Stomach (tissue), 9 donors: ENCODE results near the gene CDC45. TPM values are rescaled to one million over a fixed set of nuclear protein-coding genes. Genes with fewer than 3 reads are reported as not detected.

Source experiments
- DNase-seq, 2 donors: peaks; one replicate each; pipeline versions ENCODE4 v3.0.0 to v3.0.0-alpha.2; 2013 to 2019
- H3K27ac ChIP-seq, 5 donors: fragments of 200-600 bp in 4 of 5; sonication (generic) in 4 of 5; one replicate each; pipeline ENCODE4 v1.5.1; 2013 to 2019; ENCODE audit warnings: mild to moderate bottlenecking in 1 of 5, moderate library complexity in 1 of 5
- H3K27me3 ChIP-seq, 3 donors: fragments of 200-600 bp; sonication (generic); one replicate each; pipeline ENCODE4 v1.5.1; 2017 to 2019; ENCODE audit warnings: mixed run types in 1 of 3
- H3K36me3 ChIP-seq, 4 donors: fragments of 200-600 bp; sonication (generic); 1 replicate in 3 of 4; 2 replicates in 1 of 4; pipeline ENCODE4 v1.5.1; 2016 to 2019
- H3K4me1 ChIP-seq, 4 donors: fragments of 200-600 bp; sonication (generic); one replicate each; pipeline ENCODE4 v1.5.1; 2016 to 2019
- H3K4me3 ChIP-seq, 4 donors: fragments of 200-600 bp; sonication (generic) in 3 of 4; one replicate each; pipeline ENCODE4 v1.5.1; 2016 to 2019; ENCODE audit warnings: mild to moderate bottlenecking in 1 of 4
- H3K9me3 ChIP-seq, 4 donors: fragments of 200-600 bp; sonication (generic); one replicate each; pipeline ENCODE4 v1.5.1; 2016 to 2019
- EP300 ChIP-seq: sonication (generic); formaldehyde crosslinking; IDR thresholded peaks from one replicate; pipeline ENCODE4 v1.6.1; 2017; ENCODE audit warnings: antibody characterized with exemption
- POLR2A ChIP-seq, 4 donors: fragments of 450-650 bp; IDR thresholded peaks; one replicate each; pipeline ENCODE4 v1.6.1; 2016; ENCODE audit warnings: antibody characterized with exemption in 4 of 4, control low read depth in 2 of 4, mild to moderate bottlenecking in 1 of 4, moderate library complexity in 1 of 4
- POLR2AphosphoS5 ChIP-seq, 3 donors: sonication (generic); formaldehyde crosslinking; IDR thresholded peaks; one replicate each; pipeline ENCODE4 v1.6.1; 2016; ENCODE audit warnings: antibody characterized with exemption in 3 of 3
- WGBS, 5 donors: extraction: QIAGEN DNeasy Blood & Tissue Kit in 3 of 5; methylation state at CpG; one replicate each; pipeline versions ENCODE4 v1.1.5 to v1.1.7; 2013 to 2018; 5-methylcytosine and 5-hydroxymethylcytosine counted together
- intact Hi-C: fragments of 100-400 bp; cut with DNase I; formaldehyde crosslinking; loops from one replicate; pipeline ENCODE4 v1.15.1; 2023; ENCODE audit warnings: low total_unique reads
- polyA plus RNA-seq, 3 donors: library from polyadenylated mRNA; stranded (reverse); fragments of 200-250 nt; gene quantifications; one replicate each; pipeline ENCODE4 v1.2.3, GENCODE V29; 2013
- total RNA-seq, 5 donors: library from RNA; depleted of rRNA; stranded (reverse); fragments of >200 nt; gene quantifications; one replicate each; pipeline versions ENCODE4 v1.1.0 to v1.2.3, GENCODE V29; 2014 to 2016
- TF ChIP-seq, protein P1 (sequence below), 7 experiments: fragments of 450-650 bp in 4 of 7; fragments of 200-600 bp in 3 of 7; sonication (generic) in 3 of 7; IDR thresholded peaks; one replicate each; pipeline ENCODE4 v1.5.1; 2016 to 2019; ENCODE audit warnings: antibody characterized with exemption in 7 of 7, control low read depth in 2 of 7, mild to moderate bottlenecking in 1 of 7
- donor health status: healthy with polysubstance abuse.
- donor health status: Bipolar disorder and iron deficiency.
- donor health status: healthy.

The CDC45 gene
- total and polyA plus RNA-seq, 8 donors: 1.2 to 44.2 (median 5.4) TPM; not detected in 1

DNA sequence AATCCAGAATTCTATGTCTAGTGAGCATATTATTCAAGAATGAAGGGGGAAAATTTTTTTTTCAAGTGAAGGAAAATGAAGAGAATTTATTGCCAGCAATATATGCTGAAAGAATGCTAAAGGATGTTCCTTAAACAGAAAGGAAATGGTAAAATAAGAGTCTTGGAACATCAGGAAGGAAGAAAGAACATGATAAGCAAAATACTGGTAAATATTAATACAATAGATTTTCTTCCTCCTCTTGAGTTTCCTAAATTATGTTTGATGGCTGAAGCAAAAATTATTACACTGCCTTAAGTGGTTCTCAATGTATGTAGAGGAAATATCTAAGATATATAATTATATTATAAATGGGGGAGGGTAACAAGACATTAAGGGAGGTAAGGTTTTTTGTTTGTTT lies 54.1 kb downstream of the CDC45 start:
- intact Hi-C loops: no loop called here
- Histone ChIP-seq H3K27me3 (peaks cover 0 to 30% (median 0%) of the 10 kb centered on the region in 3 donors), H3K4me1 (no peaks in the 10 kb centered on the region), H3K36me3 (no peaks in the 10 kb centered on the region), H3K27ac (no peak overlapping the region), H3K9me3 (no peaks in the 10 kb centered on the region), H3K4me3 (no peak overlapping the region)
- TF ChIP-seq EP300 (no peak), POLR2AphosphoS5 (IDR thresholded peaks at IDR 0.05) (no peak)
- no peak for DNase-seq

DNA sequence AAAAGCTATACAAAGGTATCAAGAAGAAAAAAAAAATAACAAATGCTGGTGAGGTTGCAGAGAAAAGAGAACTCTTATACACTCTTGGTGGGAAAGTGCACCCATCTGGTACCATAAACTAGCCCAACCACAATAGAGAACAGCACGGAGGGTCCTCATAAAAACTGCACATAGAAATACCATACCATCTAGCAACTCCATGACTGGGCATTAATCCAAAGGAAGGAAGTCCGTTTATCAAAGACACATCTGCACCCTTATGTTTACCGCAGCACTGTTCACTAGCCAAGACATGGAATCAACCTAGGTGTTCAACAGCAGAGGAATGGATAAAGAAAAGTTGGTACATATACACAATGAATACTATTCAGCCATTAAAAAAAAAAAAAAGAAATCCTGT lies 55.3 kb downstream of the CDC45 start:
- Histone ChIP-seq H3K4me3 (no peak overlapping the region), H3K27ac (no peak overlapping the region), H3K27me3 (peaks cover 0 to 23% (median 0%) of the 10 kb centered on the region in 3 donors), H3K36me3 (no peaks in the 10 kb centered on the region), H3K9me3 (no peaks in the 10 kb centered on the region), H3K4me1 (no peaks in the 10 kb centered on the region)
- WGBS, 5 donors: 19 to 52% (median 48%) methylated on average over 3 of the region's 3 CpGs
- no peak for DNase-seq
- TF ChIP-seq, protein P1, sequence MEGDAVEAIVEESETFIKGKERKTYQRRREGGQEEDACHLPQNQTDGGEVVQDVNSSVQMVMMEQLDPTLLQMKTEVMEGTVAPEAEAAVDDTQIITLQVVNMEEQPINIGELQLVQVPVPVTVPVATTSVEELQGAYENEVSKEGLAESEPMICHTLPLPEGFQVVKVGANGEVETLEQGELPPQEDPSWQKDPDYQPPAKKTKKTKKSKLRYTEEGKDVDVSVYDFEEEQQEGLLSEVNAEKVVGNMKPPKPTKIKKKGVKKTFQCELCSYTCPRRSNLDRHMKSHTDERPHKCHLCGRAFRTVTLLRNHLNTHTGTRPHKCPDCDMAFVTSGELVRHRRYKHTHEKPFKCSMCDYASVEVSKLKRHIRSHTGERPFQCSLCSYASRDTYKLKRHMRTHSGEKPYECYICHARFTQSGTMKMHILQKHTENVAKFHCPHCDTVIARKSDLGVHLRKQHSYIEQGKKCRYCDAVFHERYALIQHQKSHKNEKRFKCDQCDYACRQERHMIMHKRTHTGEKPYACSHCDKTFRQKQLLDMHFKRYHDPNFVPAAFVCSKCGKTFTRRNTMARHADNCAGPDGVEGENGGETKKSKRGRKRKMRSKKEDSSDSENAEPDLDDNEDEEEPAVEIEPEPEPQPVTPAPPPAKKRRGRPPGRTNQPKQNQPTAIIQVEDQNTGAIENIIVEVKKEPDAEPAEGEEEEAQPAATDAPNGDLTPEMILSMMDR (IDR thresholded peaks at IDR 0.05): no peak
- no peak for TF ChIP-seq EP300
- TF ChIP-seq POLR2AphosphoS5 (IDR thresholded peaks at IDR 0.05): no peak
- no peak for TF ChIP-seq POLR2A (IDR thresholded peaks at IDR 0.05)
- intact Hi-C loops: no loop called here

DNA sequence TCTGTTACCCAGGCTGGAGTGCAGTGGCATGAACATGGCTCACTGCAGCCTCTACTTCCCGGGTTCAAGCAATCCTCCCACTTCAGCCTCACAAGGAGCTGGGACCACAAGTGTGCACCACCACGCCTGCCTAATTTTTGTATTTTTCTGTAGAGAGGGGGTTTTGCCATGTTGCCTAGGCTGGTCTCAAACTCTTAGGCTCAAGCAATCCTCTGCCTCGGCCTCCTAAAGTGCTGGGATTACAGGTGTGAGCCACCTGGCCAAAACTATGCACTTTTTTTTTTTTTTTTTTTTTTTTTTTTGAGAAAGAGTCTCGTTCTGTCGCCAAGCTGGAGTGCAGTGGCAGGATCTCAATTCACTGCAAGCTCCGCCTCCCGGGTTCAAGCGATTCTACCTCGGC lies 56.8 kb downstream of the CDC45 start:
- intact Hi-C loops: no loop called here
- H3K27me3 ChIP-seq: peaks cover 0 to 9% (median 0%) of the 10 kb centered on the region in 3 donors
- H3K4me3 ChIP-seq: no peak overlapping the region
- no peak for TF ChIP-seq EP300
- TF ChIP-seq, protein P1 (IDR thresholded peaks at IDR 0.05): no peak
- no peak for TF ChIP-seq POLR2A (IDR thresholded peaks at IDR 0.05)
- no peak for TF ChIP-seq POLR2AphosphoS5 (IDR thresholded peaks at IDR 0.05)
- H3K4me1 ChIP-seq: no peaks in the 10 kb centered on the region
- H3K9me3 ChIP-seq: no peaks in the 10 kb centered on the region
- WGBS, 5 donors: 83 to 94% (median 91%) methylated on average over 8 to 9 of the region's 9 CpGs
- H3K27ac ChIP-seq: no peak overlapping the region
- H3K36me3 ChIP-seq: no peaks in the 10 kb centered on the region
- no peak for DNase-seq

DNA sequence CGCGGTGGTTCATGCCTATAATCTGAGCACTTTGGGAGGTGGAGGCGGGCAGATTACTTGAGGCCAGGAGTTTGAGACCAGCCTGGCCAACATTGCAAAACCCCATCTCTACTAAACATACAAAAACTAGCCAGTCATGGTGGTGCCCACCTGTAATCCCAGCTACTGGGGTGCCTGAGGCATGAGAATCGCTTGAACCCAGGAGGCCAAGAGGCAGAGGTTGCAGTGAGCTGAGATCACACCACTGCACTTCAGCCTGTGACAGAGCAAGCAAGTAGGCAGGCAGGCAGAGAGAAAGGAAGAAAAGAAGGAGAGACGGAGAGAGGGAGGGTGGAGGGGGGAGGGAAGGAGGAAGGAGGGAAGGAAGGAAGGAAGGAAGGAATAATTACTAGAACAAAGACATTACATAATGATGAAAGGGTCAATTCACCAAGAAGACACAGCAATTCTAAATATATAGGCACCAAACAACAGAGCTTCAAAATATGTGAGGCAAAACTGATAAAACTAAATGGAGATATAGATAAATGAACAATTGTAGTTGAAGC lies 58.3 kb downstream of the CDC45 start:
- Histone ChIP-seq H3K4me3 (no peak overlapping the region), H3K4me1 (no peaks in the 10 kb centered on the region), H3K9me3 (no peaks in the 10 kb centered on the region), H3K27me3 (peaks cover 0 to 7% (median 0%) of the 10 kb centered on the region in 3 donors), H3K36me3 (no peaks in the 10 kb centered on the region), H3K27ac (no peak overlapping the region)
- TF ChIP-seq, protein P1 (IDR thresholded peaks at IDR 0.05): no peak
- TF ChIP-seq EP300 (no peak), POLR2AphosphoS5 (IDR thresholded peaks at IDR 0.05) (no peak)
- WGBS, 5 donors: 83 to 96% (median 90%) methylated on average over 5 of the region's 5 CpGs
- DNase-seq: no peak
- intact Hi-C loops: no loop called here

DNA sequence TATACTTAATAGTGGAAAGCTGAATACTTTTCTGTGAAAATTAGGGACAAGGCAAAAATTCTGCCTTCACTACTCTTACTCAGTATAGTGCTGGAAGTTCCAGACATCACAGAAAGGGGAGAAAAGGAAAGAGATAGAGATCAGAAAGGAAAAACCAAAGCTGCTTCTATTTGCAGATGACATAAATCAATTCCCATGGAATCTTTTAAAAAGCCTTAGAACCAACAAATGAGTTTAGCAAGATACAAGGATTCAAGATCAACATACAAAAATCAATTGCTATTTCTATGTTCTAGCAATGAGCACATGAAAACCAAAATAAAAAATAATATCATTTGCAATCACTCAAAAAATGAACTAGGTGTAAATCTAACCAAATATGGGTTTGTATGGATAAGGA lies 60.7 kb downstream of the CDC45 start:
- Histone ChIP-seq H3K4me3 (no peak overlapping the region), H3K27me3 (peaks cover 0 to 18% (median 0%) of the 10 kb centered on the region in 3 donors), H3K4me1 (peaks cover 8 to 15% (median 10%) of the 10 kb centered on the region in 4 donors), H3K27ac (no peak overlapping the region), H3K9me3 (no peaks in the 10 kb centered on the region), H3K36me3 (no peaks in the 10 kb centered on the region)
- DNase-seq: no peak
- intact Hi-C loops: no loop called here
- no peak for TF ChIP-seq EP300
- no peak for TF ChIP-seq POLR2A (IDR thresholded peaks at IDR 0.05)
- no peak for TF ChIP-seq POLR2AphosphoS5 (IDR thresholded peaks at IDR 0.05)
- TF ChIP-seq, protein P1 (IDR thresholded peaks at IDR 0.05): no peak
